ENCODE data around the gene SEC22C.

DNA sequence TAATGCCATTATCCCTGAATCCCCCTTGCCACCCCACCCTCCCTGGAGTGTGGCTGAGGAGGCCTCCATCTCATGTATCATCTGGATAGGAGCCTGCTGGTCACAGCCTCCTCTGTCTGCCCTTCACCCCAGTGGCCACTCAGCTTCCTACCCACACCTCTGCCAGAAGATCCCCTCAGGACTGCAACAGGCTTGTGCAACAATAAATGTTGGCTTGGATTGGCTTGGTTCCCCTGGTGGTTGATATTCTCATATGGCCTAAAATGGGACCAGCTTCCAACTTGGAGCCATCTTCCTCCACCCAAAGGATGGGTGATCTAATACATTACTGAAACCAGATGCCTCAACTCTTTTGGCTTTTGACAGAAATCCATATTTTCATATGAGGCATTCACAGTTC lies 44.4 kb downstream of the SEC22C start:
- TF ChIP-seq, protein P1, sequence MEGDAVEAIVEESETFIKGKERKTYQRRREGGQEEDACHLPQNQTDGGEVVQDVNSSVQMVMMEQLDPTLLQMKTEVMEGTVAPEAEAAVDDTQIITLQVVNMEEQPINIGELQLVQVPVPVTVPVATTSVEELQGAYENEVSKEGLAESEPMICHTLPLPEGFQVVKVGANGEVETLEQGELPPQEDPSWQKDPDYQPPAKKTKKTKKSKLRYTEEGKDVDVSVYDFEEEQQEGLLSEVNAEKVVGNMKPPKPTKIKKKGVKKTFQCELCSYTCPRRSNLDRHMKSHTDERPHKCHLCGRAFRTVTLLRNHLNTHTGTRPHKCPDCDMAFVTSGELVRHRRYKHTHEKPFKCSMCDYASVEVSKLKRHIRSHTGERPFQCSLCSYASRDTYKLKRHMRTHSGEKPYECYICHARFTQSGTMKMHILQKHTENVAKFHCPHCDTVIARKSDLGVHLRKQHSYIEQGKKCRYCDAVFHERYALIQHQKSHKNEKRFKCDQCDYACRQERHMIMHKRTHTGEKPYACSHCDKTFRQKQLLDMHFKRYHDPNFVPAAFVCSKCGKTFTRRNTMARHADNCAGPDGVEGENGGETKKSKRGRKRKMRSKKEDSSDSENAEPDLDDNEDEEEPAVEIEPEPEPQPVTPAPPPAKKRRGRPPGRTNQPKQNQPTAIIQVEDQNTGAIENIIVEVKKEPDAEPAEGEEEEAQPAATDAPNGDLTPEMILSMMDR (IDR thresholded peaks at IDR 0.05): no peak
- no peak for TF ChIP-seq POLR2AphosphoS5 (IDR thresholded peaks at IDR 0.05)
- no peak for TF ChIP-seq POLR2A (IDR thresholded peaks at IDR 0.05)

All from suprapubic skin (tissue), 4 donors.